NCI-H2196 (cell line): ENCODE measurements around the gene SIRT5.

Experiments used
- DNase-seq: peaks from one replicate; lab custom pipeline; 2025; ENCODE audit not compliant: unreplicated experiment; lab: John Stamatoyannopoulos, UW

Gene SIRT5

GRCh38 chr6:13574571-13575376, at the start of gene SIRT5:
SIRT5 (plus strand) TSS chr6:13574601; CDS start chr6:13584111, 9,510 bp downstream.
- DNase-seq = peak; percentile 90

- DNase-seq = no peak
Observed at GRCh38 chr6:13524801-13525508, 49.4 kb upstream of the SIRT5 start.

GRCh38 chr6:13526357-13526726, 48.1 kb upstream of the SIRT5 start:
- no peak for DNase-seq

- peak; percentile 21 for DNase-seq
Observed at GRCh38 chr6:13526727-13527670, 47.4 kb upstream of the SIRT5 start.

- DNase-seq = no peak
Observed at GRCh38 chr6:13527671-13528056, 46.7 kb upstream of the SIRT5 start.

GRCh38 chr6:13528232-13528631, 46.2 kb upstream of the SIRT5 start:
- no peak for DNase-seq

GRCh38 chr6:13528777-13529343, 45.5 kb upstream of the SIRT5 start:
- no peak for DNase-seq

- no peak for DNase-seq
Observed at GRCh38 chr6:13531956-13532355, 42.4 kb upstream of the SIRT5 start.

- no peak for DNase-seq
Observed at GRCh38 chr6:13534536-13534935, 39.9 kb upstream of the SIRT5 start.

GRCh38 chr6:13535306-13535705, 39.1 kb upstream of the SIRT5 start:
- DNase-seq = no peak

- DNase-seq = no peak
Observed at GRCh38 chr6:13536796-13537526, 37.4 kb upstream of the SIRT5 start.

- no peak for DNase-seq
Observed at GRCh38 chr6:13537527-13537897, 36.9 kb upstream of the SIRT5 start.

GRCh38 chr6:13538084-13538483, 36.3 kb upstream of the SIRT5 start:
- no peak for DNase-seq

GRCh38 chr6:13538600-13538999, 35.8 kb upstream of the SIRT5 start:
- no peak for DNase-seq

GRCh38 chr6:13539572-13539971, 34.8 kb upstream of the SIRT5 start:
- DNase-seq = no peak

- no peak for DNase-seq
Observed at GRCh38 chr6:13541496-13541895, 32.9 kb upstream of the SIRT5 start.

GRCh38 chr6:13544454-13545186, 29.8 kb upstream of the SIRT5 start:
- no peak for DNase-seq

- no peak for DNase-seq
Observed at GRCh38 chr6:13545885-13546284, 28.5 kb upstream of the SIRT5 start.

GRCh38 chr6:13548500-13549210, 25.7 kb upstream of the SIRT5 start:
- DNase-seq = no peak
